Glomerular visceral epithelial cell (primary cell): ENCODE data around the gene ZNF512B.
"Not testable (repeated sequence)": the region's sequence is repeated elsewhere in the genome, so short reads cannot be mapped to it uniquely, and the experiment has no call there.

ENCODE experiments used
- DNase-seq: peaks from one replicate; pipeline ENCODE4 v3.0.0-alpha.2; 2016; ENCODE audit errors: extremely low spot score

ZNF512B gene

GRCh38 chr20:63962426-63963347 lies 7.0 kb downstream of the ZNF512B start:
- no peak for DNase-seq

GRCh38 chr20:63961664-63962425 lies 7.9 kb downstream of the ZNF512B start:
- no peak for DNase-seq

DNA sequence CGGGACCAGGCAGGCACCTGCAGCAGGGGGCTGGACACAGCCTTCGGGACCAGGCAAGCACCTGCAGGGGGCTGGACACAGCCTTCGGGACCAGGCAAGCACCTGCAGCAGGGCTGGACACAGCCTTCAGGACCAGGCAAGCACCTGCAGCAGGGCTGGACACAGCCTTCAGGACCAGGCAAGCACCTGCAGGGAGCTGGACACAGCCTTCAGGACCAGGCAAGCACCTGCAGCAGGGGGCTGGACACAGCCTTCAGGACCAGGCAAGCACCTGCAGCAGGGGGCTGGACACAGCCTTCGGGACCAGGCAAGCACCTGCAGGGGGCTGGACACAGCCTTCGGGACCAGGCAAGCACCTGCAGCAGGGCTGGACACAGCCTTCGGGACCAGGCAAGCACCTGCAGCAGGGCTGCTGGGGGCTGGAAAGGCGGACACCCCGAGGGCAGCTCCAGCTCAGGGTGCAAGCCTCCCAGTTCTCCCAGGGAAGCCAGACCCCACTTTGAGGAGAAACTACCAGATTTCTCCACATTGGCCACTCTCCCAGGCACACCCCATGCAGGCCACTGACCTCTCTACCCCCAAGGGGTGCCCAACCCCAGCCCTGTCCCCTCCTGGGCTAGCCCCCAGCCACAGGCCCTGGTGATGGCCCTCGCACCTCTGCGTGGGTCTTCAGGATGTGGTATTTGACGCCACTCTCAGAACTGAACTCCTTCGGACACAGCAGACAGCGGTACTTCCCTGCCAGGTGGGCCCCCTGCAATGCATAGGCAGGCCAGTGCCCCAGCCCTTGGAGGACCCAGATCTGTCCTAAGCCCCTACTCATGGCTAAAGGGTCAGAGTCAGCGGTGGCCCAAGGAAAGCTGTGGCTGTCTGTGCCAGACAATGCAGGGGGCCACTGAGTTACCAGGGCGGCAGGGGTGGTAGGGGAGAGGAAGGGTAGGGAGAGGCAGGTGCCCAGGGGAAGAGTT lies 8.8 kb downstream of the ZNF512B start:
- not testable (repeated sequence) for DNase-seq

GRCh38 chr20:63959699-63960075 lies 10.0 kb downstream of the ZNF512B start:
- no peak for DNase-seq

DNA sequence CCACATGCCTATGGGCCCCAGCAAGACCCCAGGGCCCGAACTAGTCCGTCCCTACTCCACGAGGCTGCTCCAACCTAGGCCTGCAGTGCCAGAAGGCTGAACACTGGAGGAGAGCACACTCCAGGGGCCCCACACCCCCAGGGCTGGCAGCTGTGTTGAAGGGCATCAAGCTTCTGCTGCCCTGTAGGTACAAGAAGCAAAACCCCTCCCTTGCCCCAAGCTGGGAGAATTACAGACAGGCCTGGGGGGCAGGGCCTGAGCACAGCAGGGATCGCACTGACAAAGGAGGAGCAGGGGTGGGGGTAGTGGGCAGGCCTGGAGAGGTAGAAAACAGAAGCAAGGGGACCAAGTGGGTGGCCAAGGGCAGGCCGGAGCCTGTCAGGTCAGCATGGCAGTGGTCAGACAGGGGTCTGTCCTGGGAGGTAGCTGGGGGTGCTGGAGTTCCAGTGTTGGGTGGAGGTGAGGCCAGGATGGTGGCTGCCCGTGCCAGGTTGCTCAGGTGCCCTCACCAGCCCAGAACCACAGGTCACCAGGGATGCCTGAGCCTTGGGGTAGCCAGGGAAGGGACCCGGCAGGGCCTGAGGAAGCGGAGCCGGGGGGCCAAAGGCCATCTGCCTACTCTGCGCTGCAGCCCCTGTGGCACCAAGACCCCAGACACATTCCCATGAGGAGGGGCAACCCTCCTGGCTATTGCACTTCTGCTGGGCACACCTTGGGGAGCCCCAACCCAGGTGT lies 10.6 kb downstream of the ZNF512B start:
- DNase-seq, result no peak

- no peak for DNase-seq
Observed at GRCh38 chr20:63958471-63958870, 11.3 kb downstream of the ZNF512B start.

GRCh38 chr20:63957690-63958441 lies 11.9 kb downstream of the ZNF512B start:
- DNase-seq, result no peak

- DNase-seq, result peak; percentile 64
Observed at GRCh38 chr20:63957004-63957689, 12.6 kb downstream of the ZNF512B start.

GRCh38 chr20:63956664-63957003 lies 13.1 kb downstream of the ZNF512B start:
- DNase-seq, result no peak

- peak; percentile 83 for DNase-seq
Observed at GRCh38 chr20:63955827-63956663, 13.7 kb downstream of the ZNF512B start, which contains the start of gene UCKL1. UCKL1 (minus strand) TSS chr20:63956416; CDS start chr20:63956372, 44 bp downstream.

GRCh38 chr20:63955281-63955826 lies 14.4 kb downstream of the ZNF512B start:
- DNase-seq, result peak; percentile 39

- no peak for DNase-seq
Observed at GRCh38 chr20:63953764-63954429, 15.8 kb downstream of the ZNF512B start.

DNA sequence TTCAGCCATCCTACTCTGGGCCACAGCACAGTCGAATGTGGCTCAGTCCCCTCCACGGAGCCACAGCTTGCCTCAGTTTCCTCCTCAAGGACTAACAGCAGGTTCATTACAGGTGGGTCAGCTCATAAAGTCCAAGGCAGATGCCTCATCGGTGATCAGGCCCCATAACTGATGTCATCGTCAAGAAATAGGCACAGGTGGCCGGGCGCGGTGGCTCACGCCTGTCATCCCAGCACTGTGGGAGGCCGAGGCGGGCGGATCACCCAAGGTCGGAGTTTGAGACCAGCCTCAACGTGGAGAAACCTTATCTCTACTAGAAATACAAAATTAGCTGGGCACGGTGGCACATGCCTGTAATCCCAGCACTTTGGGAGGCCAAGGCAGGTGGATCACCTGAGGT lies 17.0 kb downstream of the ZNF512B start:
- DNase-seq, result no peak

GRCh38 chr20:63952210-63952535 lies 17.6 kb downstream of the ZNF512B start:
- no peak for DNase-seq

GRCh38 chr20:63951398-63952209 lies 18.1 kb downstream of the ZNF512B start:
- DNase-seq, result no peak

GRCh38 chr20:63950701-63951397 lies 18.9 kb downstream of the ZNF512B start:
- no peak for DNase-seq
